DOHH2 (cell line): Measurements from ENCODE around the gene TNFAIP1.

Experiments
- H3F3A ChIP-seq: fragments of 200-600 bp; sonication (generic), shearing (Covaris generic); 2 replicates; pipeline ENCODE4 v1.6.0; 2016; ENCODE audit warnings: antibody characterized with exemption, mild to moderate bottlenecking; ENCODE audit not compliant: control insufficient read depth, insufficient read depth
- H3K27ac ChIP-seq: fragments of 200-600 bp; sonication (generic); 2 replicates; pipeline ENCODE4 v1.5.1; 2014; ENCODE audit warnings: low read depth, mild to moderate bottlenecking, low read length, moderate library complexity
- H3K27me3 ChIP-seq: fragments of 200-600 bp; sonication (generic); 2 replicates; pipeline ENCODE4 v1.6.1; 2014; ENCODE audit warnings: mild to moderate bottlenecking, low read length, mixed read lengths; ENCODE audit not compliant: control insufficient read depth
- H3K36me3 ChIP-seq: fragments of 200-600 bp; sonication (generic); 2 replicates; pipeline ENCODE4 v1.6.1; 2014; ENCODE audit warnings: mild to moderate bottlenecking, low read length, moderate library complexity, mixed read lengths; ENCODE audit not compliant: control insufficient read depth
- H3K4me1 ChIP-seq: fragments of 200-600 bp; sonication (generic); 2 replicates; pipeline ENCODE4 v1.6.1; 2014; ENCODE audit warnings: mild to moderate bottlenecking, low read length, mixed read lengths; ENCODE audit not compliant: control insufficient read depth
- H3K4me2 ChIP-seq: fragments of 200-600 bp; sonication (generic); 2 replicates; pipeline ENCODE4 v1.6.0; 2014; ENCODE audit warnings: mild to moderate bottlenecking, low read length, moderate library complexity
- H3K4me3 ChIP-seq: fragments of 200-600 bp; sonication (generic); 2 replicates; pipeline ENCODE4 v1.5.1; 2014; ENCODE audit warnings: mild to moderate bottlenecking, low read length, mixed read lengths
- H3K79me2 ChIP-seq: fragments of 200-600 bp; sonication (generic); 2 replicates; pipeline ENCODE4 v1.6.1; 2014; ENCODE audit warnings: mild to moderate bottlenecking, low read length, mixed read lengths; ENCODE audit not compliant: control insufficient read depth
- H3K9me2 ChIP-seq: fragments of 200-600 bp; sonication (generic); replicated peaks from 2 replicates; pipeline ENCODE4 v1.6.1; 2014; ENCODE audit warnings: mild to moderate bottlenecking, low read length, mixed read lengths; ENCODE audit not compliant: control insufficient read depth
- H3K9me3 ChIP-seq: fragments of 200-600 bp; sonication (generic); 2 replicates; pipeline ENCODE4 v1.6.1; 2014; ENCODE audit warnings: antibody characterized with exemption, low read length, mixed read lengths; ENCODE audit not compliant: control insufficient read depth, insufficient read depth
- H4K20me1 ChIP-seq: fragments of 200-600 bp; sonication (generic); 2 replicates; pipeline ENCODE4 v1.6.0; 2014; ENCODE audit warnings: low read depth, mild to moderate bottlenecking, antibody characterized with exemption, low read length, moderate library complexity; ENCODE audit not compliant: control insufficient read depth, insufficient read depth
- EZH2phosphoT487 ChIP-seq: fragments of 200-600 bp; sonication (generic); IDR thresholded peaks from 2 replicates; pipeline ENCODE4 v1.6.1; 2017; ENCODE audit warnings: borderline replicate concordance, mild to moderate bottlenecking, antibody characterized with exemption, low read length, moderate library complexity, mixed read lengths
- TF ChIP-seq, protein P1 (sequence below): fragments of 200-600 bp; sonication (generic); IDR thresholded peaks from one replicate; pipeline ENCODE4 v1.5.1; 2014; ENCODE audit warnings: antibody characterized with exemption, mild to moderate bottlenecking, low read depth, low read length; ENCODE audit not compliant: poor library complexity, severe bottlenecking

TNFAIP1 gene

GRCh38 chr17:28324267-28324745 is 11.3 kb upstream of the TNFAIP1 start:
- Histone ChIP-seq H4K20me1 (peaks cover 37% of the 10 kb centered on the region), H3K9me3 (no peaks in the 10 kb centered on the region), H3F3A (peaks cover 20% of the 10 kb centered on the region), H3K9me2 (no peaks in the 10 kb centered on the region), H3K79me2 (peaks cover 83% of the 10 kb centered on the region), H3K36me3 (peaks cover 92% of the 10 kb centered on the region), H3K4me2 (peak overlapping the region; percentile 34; the same call in 1 of the 2 replicates), H3K27ac (no peak overlapping the region), H3K27me3 (no peaks in the 10 kb centered on the region), H3K4me1 (peaks cover 49% of the 10 kb centered on the region), H3K4me3 (no peak overlapping the region)
- no peak for TF ChIP-seq EZH2phosphoT487
- TF ChIP-seq, protein P1, sequence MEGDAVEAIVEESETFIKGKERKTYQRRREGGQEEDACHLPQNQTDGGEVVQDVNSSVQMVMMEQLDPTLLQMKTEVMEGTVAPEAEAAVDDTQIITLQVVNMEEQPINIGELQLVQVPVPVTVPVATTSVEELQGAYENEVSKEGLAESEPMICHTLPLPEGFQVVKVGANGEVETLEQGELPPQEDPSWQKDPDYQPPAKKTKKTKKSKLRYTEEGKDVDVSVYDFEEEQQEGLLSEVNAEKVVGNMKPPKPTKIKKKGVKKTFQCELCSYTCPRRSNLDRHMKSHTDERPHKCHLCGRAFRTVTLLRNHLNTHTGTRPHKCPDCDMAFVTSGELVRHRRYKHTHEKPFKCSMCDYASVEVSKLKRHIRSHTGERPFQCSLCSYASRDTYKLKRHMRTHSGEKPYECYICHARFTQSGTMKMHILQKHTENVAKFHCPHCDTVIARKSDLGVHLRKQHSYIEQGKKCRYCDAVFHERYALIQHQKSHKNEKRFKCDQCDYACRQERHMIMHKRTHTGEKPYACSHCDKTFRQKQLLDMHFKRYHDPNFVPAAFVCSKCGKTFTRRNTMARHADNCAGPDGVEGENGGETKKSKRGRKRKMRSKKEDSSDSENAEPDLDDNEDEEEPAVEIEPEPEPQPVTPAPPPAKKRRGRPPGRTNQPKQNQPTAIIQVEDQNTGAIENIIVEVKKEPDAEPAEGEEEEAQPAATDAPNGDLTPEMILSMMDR, result no peak

DNA sequence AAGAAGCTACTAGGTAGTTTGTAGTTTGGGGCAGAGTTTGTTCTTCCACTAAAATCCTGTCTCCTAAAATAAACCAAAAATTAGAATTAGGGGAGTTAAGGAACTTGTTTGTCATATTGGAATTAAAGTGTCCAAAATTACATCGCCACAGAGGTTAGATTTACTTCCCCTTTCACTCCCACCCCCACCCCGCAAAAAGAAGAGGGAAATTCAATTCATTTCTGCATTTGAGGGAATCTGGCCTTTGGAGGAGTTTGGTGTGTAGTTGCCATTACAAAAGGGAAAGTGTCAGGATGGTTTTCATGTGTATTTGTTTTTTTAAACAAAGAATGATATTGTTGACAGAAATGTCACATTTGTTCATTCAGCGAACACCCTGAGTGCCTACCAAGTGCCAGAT is 10.8 kb upstream of the TNFAIP1 start:
- H3K27ac ChIP-seq, result no peak overlapping the region
- peaks cover 49% of the 10 kb centered on the region for H3K4me1 ChIP-seq
- peaks cover 90% of the 10 kb centered on the region for H3K36me3 ChIP-seq
- H3F3A ChIP-seq, result peaks cover 20% of the 10 kb centered on the region
- peaks cover 37% of the 10 kb centered on the region for H4K20me1 ChIP-seq
- H3K27me3 ChIP-seq, result no peaks in the 10 kb centered on the region
- peak overlapping the region; percentile 34; the same call in 1 of the 2 replicates for H3K4me2 ChIP-seq
- no peaks in the 10 kb centered on the region for H3K9me3 ChIP-seq
- H3K4me3 ChIP-seq, result no peak overlapping the region
- TF ChIP-seq EZH2phosphoT487, result no peak
- TF ChIP-seq, protein P1, result no peak
- H3K9me2 ChIP-seq, result no peaks in the 10 kb centered on the region
- H3K79me2 ChIP-seq, result peaks cover 78% of the 10 kb centered on the region

DNA sequence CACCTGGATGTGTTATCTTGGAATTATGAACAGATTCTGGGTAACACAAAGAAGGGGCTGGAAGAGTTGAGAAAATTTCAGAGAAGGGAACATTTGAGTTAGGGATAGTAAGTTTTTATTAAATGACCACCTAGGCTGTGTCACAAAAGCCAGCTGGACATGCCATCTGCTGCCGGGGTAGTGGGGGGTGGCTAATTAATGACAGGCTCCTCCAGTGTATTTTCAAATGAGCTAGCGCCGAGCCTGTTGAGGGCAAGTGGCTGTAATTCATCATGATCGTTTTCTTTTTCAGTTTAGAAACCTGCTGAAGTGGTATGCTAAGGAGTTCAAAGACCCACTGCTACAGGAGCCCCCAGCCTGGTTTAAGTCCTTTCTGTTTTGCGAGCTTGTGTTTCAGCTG is 10.3 kb upstream of the TNFAIP1 start:
- Histone ChIP-seq H3K36me3 (peaks cover 86% of the 10 kb centered on the region), H3F3A (peaks cover 22% of the 10 kb centered on the region), H3K79me2 (peaks cover 74% of the 10 kb centered on the region), H3K9me3 (no peaks in the 10 kb centered on the region), H3K27ac (no peak overlapping the region), H3K4me3 (no peak overlapping the region), H3K9me2 (no peaks in the 10 kb centered on the region), H4K20me1 (peaks cover 37% of the 10 kb centered on the region), H3K4me2 (no peak overlapping the region), H3K27me3 (no peaks in the 10 kb centered on the region), H3K4me1 (peaks cover 47% of the 10 kb centered on the region)
- no peak for TF ChIP-seq EZH2phosphoT487
- TF ChIP-seq, protein P1, result no peak

- Histone ChIP-seq H3K36me3 (peaks cover 76% of the 10 kb centered on the region), H3K9me2 (no peaks in the 10 kb centered on the region), H3K27me3 (no peaks in the 10 kb centered on the region), H3K27ac (no peak overlapping the region), H4K20me1 (peaks cover 30% of the 10 kb centered on the region), H3K4me3 (no peak overlapping the region), H3K9me3 (no peaks in the 10 kb centered on the region), H3K79me2 (peaks cover 65% of the 10 kb centered on the region), H3K4me2 (no peak overlapping the region), H3K4me1 (peaks cover 38% of the 10 kb centered on the region), H3F3A (peaks cover 24% of the 10 kb centered on the region)
- TF ChIP-seq, protein P1, result no peak
- TF ChIP-seq EZH2phosphoT487, result no peak
These were observed 9.4 kb upstream of the TNFAIP1 start for GRCh38 chr17:28326114-28326513.
